NCI-H748 (cell line): ENCODE results near the gene OS9.
"Not testable (repeated sequence)": the region's sequence is repeated elsewhere in the genome, so short reads cannot be mapped to it uniquely, and the experiment has no call there.

ENCODE experiments used
- DNase-seq: peaks from one replicate; lab custom pipeline; 2025; ENCODE audit not compliant: unreplicated experiment; lab: John Stamatoyannopoulos, UW

The OS9 gene, protein sequence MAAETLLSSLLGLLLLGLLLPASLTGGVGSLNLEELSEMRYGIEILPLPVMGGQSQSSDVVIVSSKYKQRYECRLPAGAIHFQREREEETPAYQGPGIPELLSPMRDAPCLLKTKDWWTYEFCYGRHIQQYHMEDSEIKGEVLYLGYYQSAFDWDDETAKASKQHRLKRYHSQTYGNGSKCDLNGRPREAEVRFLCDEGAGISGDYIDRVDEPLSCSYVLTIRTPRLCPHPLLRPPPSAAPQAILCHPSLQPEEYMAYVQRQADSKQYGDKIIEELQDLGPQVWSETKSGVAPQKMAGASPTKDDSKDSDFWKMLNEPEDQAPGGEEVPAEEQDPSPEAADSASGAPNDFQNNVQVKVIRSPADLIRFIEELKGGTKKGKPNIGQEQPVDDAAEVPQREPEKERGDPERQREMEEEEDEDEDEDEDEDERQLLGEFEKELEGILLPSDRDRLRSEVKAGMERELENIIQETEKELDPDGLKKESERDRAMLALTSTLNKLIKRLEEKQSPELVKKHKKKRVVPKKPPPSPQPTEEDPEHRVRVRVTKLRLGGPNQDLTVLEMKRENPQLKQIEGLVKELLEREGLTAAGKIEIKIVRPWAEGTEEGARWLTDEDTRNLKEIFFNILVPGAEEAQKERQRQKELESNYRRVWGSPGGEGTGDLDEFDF

GRCh38 chr12:57693659-57694458 lies at the start of gene OS9:
TSS of gene OS9 (plus strand) at chr12:57694132. CDS start at chr12:57694162, 30 bp downstream.
- peak; percentile 100 for DNase-seq

DNA sequence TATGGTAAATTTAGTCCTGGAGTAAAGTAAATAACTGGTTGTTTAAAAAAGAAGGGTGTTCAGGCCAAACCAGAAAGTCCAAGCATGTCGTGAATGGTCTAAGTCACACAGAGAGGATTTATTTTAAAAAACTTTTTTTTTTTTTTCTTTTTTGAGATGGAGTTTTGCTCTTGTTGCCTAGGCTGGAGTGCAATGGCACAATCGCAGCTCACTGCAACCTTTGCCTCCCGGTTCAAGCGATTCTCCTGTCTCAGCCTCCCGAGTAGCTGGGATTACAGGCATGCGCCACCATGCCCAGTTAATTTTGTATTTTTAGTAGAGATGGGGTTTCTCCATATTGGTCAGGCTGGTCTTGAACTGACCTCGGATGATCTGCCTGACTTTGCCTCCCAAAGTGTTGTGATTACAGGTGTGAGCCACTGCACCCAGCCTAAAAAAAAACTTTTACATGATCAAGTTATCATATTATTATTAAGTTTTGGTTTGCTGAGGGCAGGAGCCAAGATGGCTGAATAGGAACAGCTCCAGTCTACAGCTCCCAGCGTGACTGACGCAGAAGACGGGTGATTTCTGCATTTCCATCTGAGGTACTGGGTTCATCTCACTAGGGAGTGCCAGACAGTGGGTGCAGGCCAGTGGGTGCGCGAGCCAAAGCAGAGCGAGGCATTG lies 47.8 kb upstream of the OS9 start:
- peak; percentile 32 for DNase-seq

- not testable (repeated sequence) for DNase-seq
Measured at GRCh38 chr12:57646659-57647049, 47.3 kb upstream of the OS9 start.

DNA sequence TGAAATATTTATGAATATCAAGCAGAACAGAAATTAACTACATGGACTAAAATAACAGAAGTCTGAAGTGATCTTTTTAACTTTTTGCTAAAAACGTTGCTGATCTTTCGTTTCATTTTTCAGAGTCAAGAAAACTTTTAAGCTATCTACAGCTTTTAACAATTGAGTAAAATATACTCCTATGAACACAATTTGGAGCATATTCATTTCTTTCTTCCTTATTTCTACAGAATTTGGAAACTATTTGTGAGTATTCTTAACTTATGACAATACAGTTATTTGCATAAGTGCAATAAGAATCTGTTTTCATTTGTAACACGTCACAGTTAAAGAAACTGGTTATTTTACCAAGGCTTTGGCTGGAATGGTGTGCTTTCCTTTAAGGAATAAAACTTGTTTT lies 39.9 kb upstream of the OS9 start:
- DNase-seq: no peak

GRCh38 chr12:57655541-57656240 lies 38.2 kb upstream of the OS9 start:
- DNase-seq: no peak

GRCh38 chr12:57656408-57656807 lies 37.5 kb upstream of the OS9 start:
- DNase-seq: not testable (repeated sequence)

DNA sequence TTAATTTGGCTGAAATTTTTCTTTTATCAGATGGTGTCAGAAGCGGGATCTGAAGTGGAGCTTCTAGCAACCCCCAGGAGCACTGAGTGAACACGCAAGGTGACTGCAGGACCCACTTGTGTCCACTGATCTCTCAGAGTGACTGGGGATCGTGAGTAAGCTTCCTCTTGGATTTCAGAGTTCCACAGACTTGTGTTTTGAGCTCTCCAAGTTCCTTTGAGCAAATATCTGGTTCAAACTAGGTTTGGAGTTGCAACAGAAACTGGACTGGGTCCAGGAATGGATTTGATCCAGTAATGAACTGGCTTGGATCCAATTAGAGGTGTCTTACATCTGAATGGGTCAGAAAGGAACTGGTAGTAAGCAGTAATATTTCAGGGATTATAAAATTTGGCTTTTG lies 36.2 kb upstream of the OS9 start:
- DNase-seq: no peak

- DNase-seq: no peak
Measured at GRCh38 chr12:57658890-57659289, 35.0 kb upstream of the OS9 start.

DNA sequence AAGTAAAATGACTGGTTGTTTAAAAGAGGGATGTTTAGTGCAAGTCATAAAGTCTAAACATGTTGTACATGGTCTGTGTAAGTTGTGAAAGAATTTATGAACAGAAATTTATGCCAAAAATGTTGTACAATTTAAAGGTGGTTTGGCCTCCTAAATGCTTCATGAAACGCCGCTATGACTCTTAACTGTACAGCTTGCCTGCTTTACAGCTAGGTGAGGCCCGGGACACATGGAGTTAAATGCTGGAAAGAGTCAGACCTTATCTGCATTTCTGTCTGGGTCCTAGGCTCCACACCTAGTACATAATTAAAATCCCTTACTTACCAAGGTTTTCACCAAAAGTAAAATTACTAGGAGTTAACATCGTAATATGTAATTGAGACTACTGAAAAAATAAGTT lies 32.6 kb upstream of the OS9 start:
- DNase-seq: no peak

DNA sequence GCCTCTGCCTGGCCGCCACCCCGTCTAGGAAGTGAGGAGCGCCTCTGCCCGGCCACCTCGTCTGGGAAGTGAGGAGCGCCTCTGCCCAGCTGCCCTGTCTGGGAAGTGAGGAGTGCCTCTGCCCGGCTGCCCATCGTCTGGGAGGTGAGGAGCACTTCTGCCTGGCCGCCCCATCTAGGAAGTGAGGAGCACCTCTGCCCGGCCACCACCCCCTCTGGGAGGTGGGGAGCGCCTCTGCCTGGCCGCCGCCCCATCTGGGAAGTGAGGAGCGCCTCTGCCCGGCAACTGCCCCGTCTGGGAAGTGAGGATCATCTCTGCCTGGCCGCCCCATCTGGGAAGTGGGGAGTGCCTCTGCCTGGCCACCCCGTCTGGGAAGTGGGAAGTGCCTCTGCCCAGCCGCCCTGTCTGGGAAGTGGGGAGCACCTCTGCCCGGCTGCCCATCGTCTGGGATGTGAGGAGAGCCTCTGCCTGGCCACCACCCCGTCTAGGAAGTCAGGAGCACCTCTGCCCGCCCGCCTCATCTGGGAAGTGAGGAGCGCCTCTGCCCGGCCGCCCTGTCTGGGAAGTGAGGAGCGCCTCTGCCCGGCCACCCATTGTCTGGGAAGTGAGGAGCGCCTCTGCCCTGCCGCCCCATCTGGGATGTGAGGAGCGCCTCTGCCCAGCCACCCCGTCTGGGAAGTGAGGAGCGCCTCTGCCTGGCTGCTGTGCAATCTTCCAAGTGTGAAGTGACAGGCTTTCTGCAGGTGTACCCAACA lies 28.7 kb upstream of the OS9 start:
- not testable (repeated sequence) for DNase-seq

GRCh38 chr12:57666897-57667296 lies 27.0 kb upstream of the OS9 start:
- no peak for DNase-seq

DNA sequence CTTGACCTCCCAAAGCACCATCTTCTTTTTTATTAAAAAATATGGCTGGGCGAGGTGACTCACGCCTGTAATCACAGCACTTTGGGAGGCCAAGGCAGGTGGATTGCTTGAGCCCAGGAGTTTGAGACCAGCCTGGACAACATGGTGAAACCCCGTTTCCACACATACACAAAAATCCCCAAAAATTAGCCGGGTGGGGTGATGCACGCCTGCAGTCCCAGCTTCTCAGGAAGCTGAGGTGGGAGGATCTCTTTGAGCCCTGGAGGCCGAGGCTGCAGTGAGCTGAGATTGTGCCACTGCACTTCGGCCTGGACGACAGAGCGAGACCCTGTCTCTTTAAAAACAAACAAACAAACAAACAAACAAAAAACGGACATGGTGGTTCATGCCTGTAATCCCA lies 24.2 kb upstream of the OS9 start:
- not testable (repeated sequence) for DNase-seq

GRCh38 chr12:57671811-57672210 lies 22.1 kb upstream of the OS9 start:
- DNase-seq: not testable (repeated sequence)

DNA sequence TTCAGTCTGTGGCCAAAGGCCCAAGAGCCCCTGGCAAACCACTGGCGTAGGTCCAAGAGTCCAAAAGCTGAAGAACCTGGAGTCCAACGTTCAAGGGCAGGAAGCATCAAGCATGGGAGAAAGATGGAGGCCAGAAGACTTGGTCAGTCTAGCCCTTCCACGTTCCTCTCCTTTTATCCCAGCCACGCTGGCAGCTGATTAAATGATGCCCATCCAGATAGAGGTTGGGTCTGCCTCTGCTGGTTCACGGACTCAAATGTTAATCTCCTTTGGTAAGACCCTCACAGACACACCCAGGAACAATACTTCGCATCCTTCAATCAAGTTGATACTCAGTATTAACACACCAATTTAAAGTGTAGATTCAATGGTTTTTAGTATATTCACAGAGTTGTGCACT lies 21.1 kb upstream of the OS9 start:
- DNase-seq: no peak

DNA sequence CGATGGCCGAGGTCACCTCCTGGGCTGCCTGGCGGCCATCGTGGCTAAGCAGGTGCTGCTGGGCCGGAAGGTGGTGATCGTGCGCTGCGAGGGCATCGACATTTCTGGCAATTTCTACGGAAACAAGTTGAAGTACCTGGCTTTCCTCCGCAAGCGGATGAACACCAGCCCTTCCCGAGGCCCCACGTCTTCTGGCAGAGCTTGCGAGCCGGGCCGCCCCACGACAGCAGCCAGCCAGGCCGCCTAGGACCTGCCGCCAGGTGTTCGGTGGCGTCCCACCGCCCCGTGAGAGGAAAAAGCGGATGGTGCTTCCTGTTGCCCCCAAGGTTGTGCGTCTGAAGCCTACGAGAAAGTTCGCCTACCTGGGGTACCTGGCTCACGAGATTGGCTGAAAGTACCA lies 19.2 kb upstream of the OS9 start:
- DNase-seq: no peak

GRCh38 chr12:57677947-57678346 lies 16.0 kb upstream of the OS9 start:
- not testable (repeated sequence) for DNase-seq

DNA sequence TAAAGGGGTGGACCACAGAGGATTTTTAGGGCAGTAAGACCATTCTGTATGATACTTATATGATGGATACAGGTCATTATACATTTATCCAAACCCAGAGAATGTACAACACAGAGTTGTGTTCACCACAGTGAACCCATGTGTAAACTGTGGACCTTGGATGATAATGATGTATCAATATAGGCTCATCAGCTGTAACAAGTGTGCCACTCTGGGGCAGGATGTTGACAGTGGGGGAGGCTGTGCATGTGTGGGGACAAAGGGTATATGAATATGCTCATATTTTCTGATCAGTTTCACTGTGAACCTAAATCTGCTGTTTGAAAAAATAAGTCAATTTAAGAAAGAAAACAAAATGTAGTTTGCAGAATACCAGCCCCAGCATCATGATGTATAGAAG lies 14.2 kb upstream of the OS9 start:
- DNase-seq: no peak

DNA sequence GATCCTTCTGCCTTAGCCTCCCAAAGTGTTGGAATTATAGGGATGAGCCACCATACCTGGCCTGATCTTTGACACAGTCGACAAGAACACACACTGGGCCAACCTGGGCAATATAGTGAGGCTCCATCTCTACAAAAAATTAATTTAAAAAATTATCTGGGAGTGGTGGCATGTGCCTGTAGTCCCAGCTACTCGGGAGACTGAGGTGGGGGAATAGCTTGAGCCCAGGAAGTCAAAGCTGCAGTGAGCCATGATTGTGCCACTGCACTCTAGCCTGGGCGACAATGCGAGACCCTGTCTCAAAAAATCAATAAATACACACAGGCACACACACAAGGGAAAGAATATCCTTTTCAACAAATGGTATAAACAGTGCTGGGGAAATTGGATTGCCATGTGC lies 6.1 kb upstream of the OS9 start:
- no peak for DNase-seq

GRCh38 chr12:57688931-57689330 lies 5.0 kb upstream of the OS9 start:
- no peak for DNase-seq

DNA sequence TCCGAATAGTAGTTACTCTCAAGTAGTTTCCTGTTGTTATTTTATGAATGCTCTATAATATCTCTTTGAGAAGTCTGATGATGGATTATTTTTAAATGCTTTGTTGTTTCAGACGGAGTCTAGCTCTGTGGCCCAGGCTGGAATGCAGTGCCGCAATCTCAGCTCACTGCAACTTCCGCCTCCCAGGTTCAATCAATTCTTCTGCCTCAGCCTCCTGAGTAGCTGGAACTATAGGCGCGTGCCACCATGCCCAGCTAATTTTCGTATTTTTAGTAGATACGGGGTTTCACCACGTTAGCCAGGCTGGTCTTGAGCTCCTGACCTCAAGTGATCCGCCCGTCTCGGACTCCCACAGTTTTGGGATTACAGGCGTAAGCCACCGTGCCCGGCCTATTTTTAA lies 1.4 kb upstream of the OS9 start:
- no peak for DNase-seq
